Fibroblast of mammary gland (primary cell): Measurements from ENCODE around the gene SRBD1.

Experiments
- DNase-seq: peaks from one replicate; pipeline ENCODE4 v3.0.0-alpha.2; 2010; ENCODE audit warnings: low read depth
- H3K4me3 ChIP-seq: 2 replicates; pipeline ENCODE4 v1.5.1; 2011; ENCODE audit warnings: low read depth, mild to moderate bottlenecking, low read length, moderate library complexity; ENCODE audit not compliant: control insufficient read depth
- CTCF ChIP-seq: conservative IDR thresholded peaks from 2 replicates; pipeline ENCODE4 v1.5.1; 2011; ENCODE audit warnings: low read depth, low read length, inconsistent platforms; ENCODE audit not compliant: control insufficient read depth, insufficient read depth

The SRBD1 gene

GRCh38 chr2:45649858-45650811 is 39.1 kb upstream of the SRBD1 start:
- TF ChIP-seq CTCF: no peak
- H3K4me3 ChIP-seq: peak overlapping the region; percentile 83
- DNase-seq: peak; percentile 57

- DNase-seq: peak; percentile 45
Observed at GRCh38 chr2:45649462-45649857, 38.4 kb upstream of the SRBD1 start.

GRCh38 chr2:45648636-45649035 is 37.6 kb upstream of the SRBD1 start:
- no peak for DNase-seq
- no peak overlapping the region for H3K4me3 ChIP-seq
- TF ChIP-seq CTCF: no peak

More at GRCh38 chr2:45649462-45649857, 38.4 kb upstream of the SRBD1 start:
- no peak for TF ChIP-seq CTCF
- H3K4me3 ChIP-seq: peak overlapping the region; percentile 83

GRCh38 chr2:45647986-45648520 is 37.0 kb upstream of the SRBD1 start:
- no peak overlapping the region for H3K4me3 ChIP-seq
- TF ChIP-seq CTCF: no peak
- DNase-seq: peak; percentile 52

- no peak overlapping the region for H3K4me3 ChIP-seq
- TF ChIP-seq CTCF: no peak
- no peak for DNase-seq
Observed at GRCh38 chr2:45647356-45647755, 36.3 kb upstream of the SRBD1 start.

- no peak for DNase-seq
- no peak for TF ChIP-seq CTCF
- H3K4me3 ChIP-seq: no peak overlapping the region
Observed at GRCh38 chr2:45646289-45646688, 35.2 kb upstream of the SRBD1 start.
